ENCODE results near the gene LYPD6. TPM values are rescaled to one million over a fixed set of nuclear protein-coding genes. Genes with fewer than 3 reads are reported as not detected.
A peak's percentile ranks its signal among the peaks of the same experiment; 100 is the strongest.

Gene LYPD6
- total RNA-seq, 4 donors from 2014 or later: 0.83 to 1.4 (median 1.1) TPM

GRCh38 chr2:149334156-149334555 is 3.8 kb downstream of the LYPD6 start:
- peaks cover 5 to 18% (median 18%) of the 10 kb centered on the region in 4 donors for H3K4me1 ChIP-seq
- H3K36me3 ChIP-seq: no peaks in the 10 kb centered on the region
- no peaks in the 10 kb centered on the region for H3K9me3 ChIP-seq
- no peak overlapping the region for H3K27ac ChIP-seq (replicated peaks in 1 of 4)
- no peak overlapping the region for H3K4me3 ChIP-seq
- intact Hi-C loops (cut with DNase I): no loop called here
- TF ChIP-seq POLR2AphosphoS5 (IDR thresholded peaks at IDR 0.05) (no peak), POLR2A (IDR thresholded peaks at IDR 0.05; ENCODE audit: low read depth) (no peak), CTCF (IDR thresholded peaks at IDR 0.05) (no peak), EP300 (IDR thresholded peaks at IDR 0.05) (no peak)
- peaks cover 0 to 21% (median 0%) of the 10 kb centered on the region in 4 donors for H3K27me3 ChIP-seq
- 95% methylated on average over 2 of the region's 2 CpGs for WGBS
- DNase-seq (ENCODE audit: extremely low spot score): no peak

GRCh38 chr2:149339324-149339723 is 8.9 kb downstream of the LYPD6 start:
- Histone ChIP-seq H3K4me1 (no peaks in the 10 kb centered on the region), H3K4me3 (no peak overlapping the region), H3K27me3 (no peaks in the 10 kb centered on the region), H3K36me3 (no peaks in the 10 kb centered on the region), H3K27ac (replicated peaks in 1 of 4) (no peak overlapping the region), H3K9me3 (no peaks in the 10 kb centered on the region)
- WGBS: 89% methylated on average over 2 of the region's 2 CpGs
- no peak for TF ChIP-seq POLR2AphosphoS5 (IDR thresholded peaks at IDR 0.05)
- no peak for TF ChIP-seq CTCF (IDR thresholded peaks at IDR 0.05)
- no peak for TF ChIP-seq POLR2A (IDR thresholded peaks at IDR 0.05; ENCODE audit: low read depth)
- intact Hi-C loops (cut with DNase I): no loop called here
- peak; percentile 70 for DNase-seq (ENCODE audit: extremely low spot score)

- H3K27ac ChIP-seq (replicated peaks in 1 of 4): no peak overlapping the region
- no peak overlapping the region for H3K4me3 ChIP-seq
- intact Hi-C loops (cut with DNase I): no loop called here
- WGBS: 25% methylated on average over 1 of the region's 1 CpG
- H3K36me3 ChIP-seq: no peaks in the 10 kb centered on the region
- no peaks in the 10 kb centered on the region for H3K4me1 ChIP-seq
- TF ChIP-seq EP300 (IDR thresholded peaks at IDR 0.05) (no peak), POLR2AphosphoS5 (IDR thresholded peaks at IDR 0.05) (no peak), CTCF (IDR thresholded peaks at IDR 0.05) (no peak), POLR2A (IDR thresholded peaks at IDR 0.05; ENCODE audit: low read depth) (no peak)
- no peak for DNase-seq (ENCODE audit: extremely low spot score)
- no peaks in the 10 kb centered on the region for H3K27me3 ChIP-seq
- H3K9me3 ChIP-seq: no peaks in the 10 kb centered on the region
Measured at GRCh38 chr2:149342509-149342908, 12.1 kb downstream of the LYPD6 start.

GRCh38 chr2:149344105-149344504 is 13.7 kb downstream of the LYPD6 start:
- H3K27me3 ChIP-seq: peaks cover 0 to 5% (median 0%) of the 10 kb centered on the region in 4 donors
- 87% methylated on average over 2 of the region's 2 CpGs for WGBS
- no peaks in the 10 kb centered on the region for H3K9me3 ChIP-seq
- H3K4me3 ChIP-seq: no peak overlapping the region
- no peaks in the 10 kb centered on the region for H3K4me1 ChIP-seq
- TF ChIP-seq EP300 (IDR thresholded peaks at IDR 0.05) (no peak), POLR2A (IDR thresholded peaks at IDR 0.05; ENCODE audit: low read depth) (no peak), CTCF (IDR thresholded peaks at IDR 0.05) (no peak), POLR2AphosphoS5 (IDR thresholded peaks at IDR 0.05) (no peak)
- H3K27ac ChIP-seq (replicated peaks in 1 of 4): no peak overlapping the region
- intact Hi-C loops (cut with DNase I): no loop called here
- no peaks in the 10 kb centered on the region for H3K36me3 ChIP-seq
- no peak for DNase-seq (ENCODE audit: extremely low spot score)

- WGBS: 66% methylated on average over 2 of the region's 2 CpGs
- Histone ChIP-seq H3K9me3 (no peaks in the 10 kb centered on the region), H3K4me3 (no peak overlapping the region), H3K27ac (replicated peaks in 1 of 4) (no peak overlapping the region), H3K27me3 (peaks cover 0 to 5% (median 0%) of the 10 kb centered on the region in 4 donors), H3K36me3 (no peaks in the 10 kb centered on the region), H3K4me1 (no peaks in the 10 kb centered on the region)
- peak; percentile 4 for DNase-seq (ENCODE audit: extremely low spot score)
- intact Hi-C loops (cut with DNase I): no loop called here
- TF ChIP-seq CTCF (IDR thresholded peaks at IDR 0.05) (no peak), POLR2A (IDR thresholded peaks at IDR 0.05; ENCODE audit: low read depth) (no peak), EP300 (IDR thresholded peaks at IDR 0.05) (no peak), POLR2AphosphoS5 (IDR thresholded peaks at IDR 0.05) (no peak)
Measured at GRCh38 chr2:149346272-149346671, 15.9 kb downstream of the LYPD6 start.

All from esophagus muscularis mucosa (tissue), 4 donors.